ENCODE results near the gene LMF1. TPM values are rescaled to one million over a fixed set of nuclear protein-coding genes. Genes with fewer than 3 reads are reported as not detected.
A peak's percentile ranks its signal among the peaks of the same experiment; 100 is the strongest.

LMF1 gene
- total and polyA plus RNA-seq, 9 of the 15 experiments (the other 6 are each of a cell fraction or from before 2014, with no cell fraction given), result 0.11 to 1.6 (median 0.55) TPM; not detected in 1

GRCh38 chr16:951660-952301 lies 19.0 kb downstream of the LMF1 start (continued):
- TF ChIP-seq, protein P1, sequence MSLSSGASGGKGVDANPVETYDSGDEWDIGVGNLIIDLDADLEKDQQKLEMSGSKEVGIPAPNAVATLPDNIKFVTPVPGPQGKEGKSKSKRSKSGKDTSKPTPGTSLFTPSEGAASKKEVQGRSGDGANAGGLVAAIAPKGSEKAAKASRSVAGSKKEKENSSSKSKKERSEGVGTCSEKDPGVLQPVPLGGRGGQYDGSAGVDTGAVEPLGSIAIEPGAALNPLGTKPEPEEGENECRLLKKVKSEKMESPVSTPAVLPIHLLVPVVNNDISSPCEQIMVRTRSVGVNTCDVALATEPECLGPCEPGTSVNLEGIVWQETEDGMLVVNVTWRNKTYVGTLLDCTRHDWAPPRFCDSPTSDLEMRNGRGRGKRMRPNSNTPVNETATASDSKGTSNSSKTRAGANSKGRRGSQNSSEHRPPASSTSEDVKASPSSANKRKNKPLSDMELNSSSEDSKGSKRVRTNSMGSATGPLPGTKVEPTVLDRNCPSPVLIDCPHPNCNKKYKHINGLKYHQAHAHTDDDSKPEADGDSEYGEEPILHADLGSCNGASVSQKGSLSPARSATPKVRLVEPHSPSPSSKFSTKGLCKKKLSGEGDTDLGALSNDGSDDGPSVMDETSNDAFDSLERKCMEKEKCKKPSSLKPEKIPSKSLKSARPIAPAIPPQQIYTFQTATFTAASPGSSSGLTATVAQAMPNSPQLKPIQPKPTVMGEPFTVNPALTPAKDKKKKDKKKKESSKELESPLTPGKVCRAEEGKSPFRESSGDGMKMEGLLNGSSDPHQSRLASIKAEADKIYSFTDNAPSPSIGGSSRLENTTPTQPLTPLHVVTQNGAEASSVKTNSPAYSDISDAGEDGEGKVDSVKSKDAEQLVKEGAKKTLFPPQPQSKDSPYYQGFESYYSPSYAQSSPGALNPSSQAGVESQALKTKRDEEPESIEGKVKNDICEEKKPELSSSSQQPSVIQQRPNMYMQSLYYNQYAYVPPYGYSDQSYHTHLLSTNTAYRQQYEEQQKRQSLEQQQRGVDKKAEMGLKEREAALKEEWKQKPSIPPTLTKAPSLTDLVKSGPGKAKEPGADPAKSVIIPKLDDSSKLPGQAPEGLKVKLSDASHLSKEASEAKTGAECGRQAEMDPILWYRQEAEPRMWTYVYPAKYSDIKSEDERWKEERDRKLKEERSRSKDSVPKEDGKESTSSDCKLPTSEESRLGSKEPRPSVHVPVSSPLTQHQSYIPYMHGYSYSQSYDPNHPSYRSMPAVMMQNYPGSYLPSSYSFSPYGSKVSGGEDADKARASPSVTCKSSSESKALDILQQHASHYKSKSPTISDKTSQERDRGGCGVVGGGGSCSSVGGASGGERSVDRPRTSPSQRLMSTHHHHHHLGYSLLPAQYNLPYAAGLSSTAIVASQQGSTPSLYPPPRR (CRISPR knock-in tag; IDR thresholded peaks at IDR 0.05; ENCODE audit: borderline replicate concordance), result peak; percentile 94; the same call in 1 of the 2 replicates
- no peak for TF ChIP-seq PHB2 (IDR thresholded peaks at IDR 0.05; ENCODE audit: low read depth)
- 0 out of 2 replicates have a peak, but pooled peaks have one; percentile 24 for TF ChIP-seq ZNF766 (CRISPR knock-in tag; conservative IDR thresholded peaks at IDR 0.05)
- TF ChIP-seq EGR1 (conservative IDR thresholded peaks at IDR 0.05), result peak; percentile 69
- TF ChIP-seq POLR3A (IDR thresholded peaks at IDR 0.05; ENCODE audit: borderline replicate concordance, extremely low read depth, insufficient read depth, insufficient read length), result no peak
- peak; percentile 53 for TF ChIP-seq USF2 (CRISPR knock-in tag; IDR thresholded peaks at IDR 0.05)
- TF ChIP-seq ATF1 (CRISPR knock-in tag; IDR thresholded peaks at IDR 0.05), result no peak
- TF ChIP-seq ATF1 (tag; IDR thresholded peaks at IDR 0.05), result peak; percentile 73
- TF ChIP-seq, protein P2, sequence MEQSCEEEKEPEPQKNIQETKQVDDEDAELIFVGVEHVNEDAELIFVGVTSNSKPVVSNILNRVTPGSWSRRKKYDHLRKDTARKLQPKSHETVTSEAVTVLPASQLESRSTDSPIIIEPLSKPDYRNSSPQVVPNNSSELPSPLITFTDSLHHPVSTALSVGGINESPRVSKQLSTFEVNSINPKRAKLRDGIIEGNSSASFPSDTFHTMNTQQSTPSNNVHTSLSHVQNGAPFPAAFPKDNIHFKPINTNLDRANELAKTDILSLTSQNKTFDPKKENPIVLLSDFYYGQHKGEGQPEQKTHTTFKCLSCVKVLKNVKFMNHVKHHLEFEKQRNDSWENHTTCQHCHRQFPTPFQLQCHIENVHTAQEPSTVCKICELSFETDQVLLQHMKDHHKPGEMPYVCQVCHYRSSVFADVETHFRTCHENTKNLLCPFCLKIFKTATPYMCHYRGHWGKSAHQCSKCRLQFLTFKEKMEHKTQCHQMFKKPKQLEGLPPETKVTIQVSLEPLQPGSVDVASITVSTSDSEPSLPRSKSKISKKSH (CRISPR knock-in tag; IDR thresholded peaks at IDR 0.05), result no peak
- no peak for TF ChIP-seq BRF1 (IDR thresholded peaks at IDR 0.05; ENCODE audit: borderline replicate concordance, extremely low read depth, insufficient read length)
- TF ChIP-seq SRSF1 (IDR thresholded peaks at IDR 0.05; ENCODE audit: low read depth, low read length), result no peak
- TF ChIP-seq KLF13 (tag; IDR thresholded peaks at IDR 0.05; ENCODE audit: borderline replicate concordance, low read depth), result no peak
- TF ChIP-seq FOXA3 (CRISPR knock-in tag; conservative IDR thresholded peaks at IDR 0.05 in 1 of 2, IDR thresholded peaks at IDR 0.05 in 1 of 2), result peak in 1 of 2 experiments; percentile 46; a peak in 1 of 4 replicates
- TF ChIP-seq EZH2 (IDR thresholded peaks at IDR 0.05; ENCODE audit: borderline replicate concordance, low read depth, low read length), result no peak
- TF ChIP-seq RNF2 (IDR thresholded peaks at IDR 0.05), result peak; percentile 98; the same call in 1 of the 2 replicates
- no peak for TF ChIP-seq CBX8 (IDR thresholded peaks at IDR 0.05; ENCODE audit: borderline replicate concordance, extremely low read depth, low read depth, low read length, poor library complexity, severe bottlenecking)
- no peak for TF ChIP-seq HCFC1 (IDR thresholded peaks at IDR 0.05; ENCODE audit: low read depth, low read length)
- TF ChIP-seq ZNF143 (CRISPR knock-in tag; IDR thresholded peaks at IDR 0.05), result peak; percentile 55; the same call in 1 of the 2 replicates
- TF ChIP-seq ZNF408 (CRISPR knock-in tag; IDR thresholded peaks at IDR 0.05; ENCODE audit: low read depth), result no peak
- no peak for TF ChIP-seq HDGF (IDR thresholded peaks at IDR 0.05)
- TF ChIP-seq ZNF778 (CRISPR knock-in tag; IDR thresholded peaks at IDR 0.05), result no peak

Measured in K562 (cell line).